Keratinocyte (primary cell): ENCODE measurements around the gene SF1.

Source experiments
- EZH2 ChIP-seq: IDR thresholded peaks from one replicate; pipeline ENCODE4 v1.6.1; 2012; ENCODE audit warnings: inconsistent platforms, mild to moderate bottlenecking, low read length, moderate library complexity
- TF ChIP-seq, protein P1 (sequence below), 3 experiments: IDR thresholded peaks in 1 of 3; conservative IDR thresholded peaks in 1 of 3; optimal IDR thresholded peaks in 1 of 3; 2 replicates in 2 of 3; 3 replicates in 1 of 3; pipeline versions ENCODE3 to v1.5.1; 2011; ENCODE audit warnings: low read length in 3 of 3, mild to moderate bottlenecking in 3 of 3, moderate library complexity in 2 of 3, control low read depth in 1 of 3, inconsistent platforms in 1 of 3; ENCODE audit not compliant: insufficient read depth in 2 of 3; ENCODE audit errors: extremely low read depth in 1 of 3

DNA sequence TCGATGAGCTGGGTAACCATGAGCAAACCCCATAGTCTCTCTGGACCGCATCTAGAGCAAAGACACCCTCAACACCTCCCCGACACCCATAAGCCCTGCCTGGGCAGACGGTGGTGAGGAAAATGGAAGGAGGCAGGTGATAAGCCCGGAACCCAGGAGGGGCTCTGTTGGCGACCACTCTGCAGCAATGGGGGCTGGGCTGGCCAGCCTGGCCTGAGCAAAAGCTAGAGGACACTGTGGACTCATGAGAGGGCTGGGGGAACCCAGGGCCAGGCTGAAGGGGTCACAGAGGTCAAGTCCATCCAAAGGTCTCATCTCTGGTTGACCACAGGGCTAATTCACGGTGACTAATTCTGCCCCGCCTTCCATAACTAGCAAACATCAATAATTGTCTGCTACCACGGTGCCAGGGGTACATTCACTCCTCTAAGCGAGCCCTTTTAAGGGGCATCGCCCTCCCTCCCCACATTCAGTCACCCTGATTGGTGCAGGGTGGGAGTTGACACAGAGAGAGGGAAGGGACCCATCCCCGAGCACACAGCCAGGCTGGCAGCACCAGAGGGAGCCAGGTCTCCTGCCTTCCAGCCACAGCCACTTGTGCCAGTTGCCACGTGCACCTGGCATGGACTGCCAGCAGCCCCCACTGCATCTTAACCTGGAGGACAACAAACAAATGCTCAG is 22.5 kb downstream of the SF1 start:
- TF ChIP-seq, protein P1, sequence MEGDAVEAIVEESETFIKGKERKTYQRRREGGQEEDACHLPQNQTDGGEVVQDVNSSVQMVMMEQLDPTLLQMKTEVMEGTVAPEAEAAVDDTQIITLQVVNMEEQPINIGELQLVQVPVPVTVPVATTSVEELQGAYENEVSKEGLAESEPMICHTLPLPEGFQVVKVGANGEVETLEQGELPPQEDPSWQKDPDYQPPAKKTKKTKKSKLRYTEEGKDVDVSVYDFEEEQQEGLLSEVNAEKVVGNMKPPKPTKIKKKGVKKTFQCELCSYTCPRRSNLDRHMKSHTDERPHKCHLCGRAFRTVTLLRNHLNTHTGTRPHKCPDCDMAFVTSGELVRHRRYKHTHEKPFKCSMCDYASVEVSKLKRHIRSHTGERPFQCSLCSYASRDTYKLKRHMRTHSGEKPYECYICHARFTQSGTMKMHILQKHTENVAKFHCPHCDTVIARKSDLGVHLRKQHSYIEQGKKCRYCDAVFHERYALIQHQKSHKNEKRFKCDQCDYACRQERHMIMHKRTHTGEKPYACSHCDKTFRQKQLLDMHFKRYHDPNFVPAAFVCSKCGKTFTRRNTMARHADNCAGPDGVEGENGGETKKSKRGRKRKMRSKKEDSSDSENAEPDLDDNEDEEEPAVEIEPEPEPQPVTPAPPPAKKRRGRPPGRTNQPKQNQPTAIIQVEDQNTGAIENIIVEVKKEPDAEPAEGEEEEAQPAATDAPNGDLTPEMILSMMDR (optimal IDR thresholded peaks at IDR 0.05 in 1 of 3, IDR thresholded peaks at IDR 0.05 in 1 of 3, conservative IDR thresholded peaks at IDR 0.05 in 1 of 3; ENCODE audit: extremely low read depth in 1 of 3, insufficient read depth in 2 of 3, low read length in 3 of 3): no peak
- no peak for TF ChIP-seq EZH2
